NB4 (cell line): ENCODE measurements around the gene TBL1Y.

Experiments
- DNase-seq: peaks from one replicate; pipeline ENCODE4 v3.0.0; 2010; ENCODE audit warnings: low read depth
- H3K4me3 ChIP-seq: one replicate; pipeline ENCODE4 v1.5.1; 2011; ENCODE audit warnings: mild to moderate bottlenecking, low read depth, low read length, moderate library complexity
- MYC ChIP-seq: IDR thresholded peaks from 2 replicates; pipeline ENCODE4 v1.6.1; 2011; ENCODE audit warnings: low read depth, low read length
- POLR2A ChIP-seq: IDR thresholded peaks from 2 replicates; pipeline ENCODE4 v1.6.1; 2011; ENCODE audit warnings: mild to moderate bottlenecking; ENCODE audit not compliant: insufficient read length; ENCODE audit errors: extremely low read depth
- TF ChIP-seq, protein P1 (sequence below): IDR thresholded peaks from 2 replicates; pipeline ENCODE4 v1.6.1; 2011; ENCODE audit warnings: low read depth, low read length
- TF ChIP-seq, protein P2 (sequence below): IDR thresholded peaks from one replicate; pipeline ENCODE4 v1.5.1; 2012; ENCODE audit warnings: low read depth, low read length

The TBL1Y gene

DNA sequence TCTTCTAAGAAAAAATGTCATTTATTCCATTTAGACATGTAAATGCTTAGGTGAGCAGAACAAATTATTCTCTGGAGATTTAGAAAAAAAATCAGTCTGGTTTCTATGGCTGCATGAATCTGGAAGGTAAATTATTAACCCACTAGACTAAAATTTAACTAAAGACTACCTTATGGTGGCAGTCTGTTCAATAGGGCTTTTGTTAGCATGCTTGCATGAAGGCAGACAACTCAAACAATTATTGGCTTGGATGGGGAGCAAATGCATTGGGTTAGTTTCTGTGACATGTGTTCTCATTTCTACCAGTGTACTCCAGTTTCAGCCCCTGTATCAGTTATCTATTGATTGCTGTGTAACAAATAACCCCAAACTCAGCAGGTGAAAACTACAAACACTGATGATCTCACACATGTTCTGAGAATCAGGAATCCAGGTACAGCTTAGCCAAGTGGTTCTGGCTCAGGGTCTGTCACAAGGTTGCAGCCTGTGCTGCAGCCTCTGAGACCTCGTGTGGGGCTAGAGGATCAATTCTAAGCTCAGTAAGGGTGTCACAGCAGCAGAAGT is 87.1 kb downstream of the TBL1Y start:
- TF ChIP-seq MYC (no peak), POLR2A (no peak)
- TF ChIP-seq, protein P1, sequence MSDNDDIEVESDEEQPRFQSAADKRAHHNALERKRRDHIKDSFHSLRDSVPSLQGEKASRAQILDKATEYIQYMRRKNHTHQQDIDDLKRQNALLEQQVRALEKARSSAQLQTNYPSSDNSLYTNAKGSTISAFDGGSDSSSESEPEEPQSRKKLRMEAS: no peak
- TF ChIP-seq, protein P2, sequence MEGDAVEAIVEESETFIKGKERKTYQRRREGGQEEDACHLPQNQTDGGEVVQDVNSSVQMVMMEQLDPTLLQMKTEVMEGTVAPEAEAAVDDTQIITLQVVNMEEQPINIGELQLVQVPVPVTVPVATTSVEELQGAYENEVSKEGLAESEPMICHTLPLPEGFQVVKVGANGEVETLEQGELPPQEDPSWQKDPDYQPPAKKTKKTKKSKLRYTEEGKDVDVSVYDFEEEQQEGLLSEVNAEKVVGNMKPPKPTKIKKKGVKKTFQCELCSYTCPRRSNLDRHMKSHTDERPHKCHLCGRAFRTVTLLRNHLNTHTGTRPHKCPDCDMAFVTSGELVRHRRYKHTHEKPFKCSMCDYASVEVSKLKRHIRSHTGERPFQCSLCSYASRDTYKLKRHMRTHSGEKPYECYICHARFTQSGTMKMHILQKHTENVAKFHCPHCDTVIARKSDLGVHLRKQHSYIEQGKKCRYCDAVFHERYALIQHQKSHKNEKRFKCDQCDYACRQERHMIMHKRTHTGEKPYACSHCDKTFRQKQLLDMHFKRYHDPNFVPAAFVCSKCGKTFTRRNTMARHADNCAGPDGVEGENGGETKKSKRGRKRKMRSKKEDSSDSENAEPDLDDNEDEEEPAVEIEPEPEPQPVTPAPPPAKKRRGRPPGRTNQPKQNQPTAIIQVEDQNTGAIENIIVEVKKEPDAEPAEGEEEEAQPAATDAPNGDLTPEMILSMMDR: no peak
- H3K4me3 ChIP-seq: no peak overlapping the region
- DNase-seq: no peak

DNA sequence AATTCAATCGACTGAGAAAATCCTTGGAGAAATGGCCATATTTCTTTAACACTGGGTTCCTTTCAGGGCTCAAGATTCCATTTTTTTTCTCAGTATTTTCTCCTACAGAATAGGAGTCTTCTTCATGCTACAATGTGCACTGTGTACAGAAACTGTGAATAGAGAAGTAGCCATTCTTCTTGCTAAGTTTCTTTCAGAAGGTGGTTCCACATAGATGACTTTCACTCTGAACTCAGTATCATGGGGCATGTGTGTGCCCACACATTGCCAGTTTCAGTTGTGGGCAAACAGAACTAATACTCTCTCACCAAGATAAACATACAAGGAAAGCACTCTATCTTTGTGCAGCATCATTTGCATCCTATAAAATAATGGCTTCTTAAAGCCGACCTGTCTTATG is 89.4 kb downstream of the TBL1Y start:
- H3K4me3 ChIP-seq: no peak overlapping the region
- TF ChIP-seq, protein P2: no peak
- TF ChIP-seq, protein P1: no peak
- TF ChIP-seq POLR2A (no peak), MYC (no peak)
- DNase-seq: no peak

DNA sequence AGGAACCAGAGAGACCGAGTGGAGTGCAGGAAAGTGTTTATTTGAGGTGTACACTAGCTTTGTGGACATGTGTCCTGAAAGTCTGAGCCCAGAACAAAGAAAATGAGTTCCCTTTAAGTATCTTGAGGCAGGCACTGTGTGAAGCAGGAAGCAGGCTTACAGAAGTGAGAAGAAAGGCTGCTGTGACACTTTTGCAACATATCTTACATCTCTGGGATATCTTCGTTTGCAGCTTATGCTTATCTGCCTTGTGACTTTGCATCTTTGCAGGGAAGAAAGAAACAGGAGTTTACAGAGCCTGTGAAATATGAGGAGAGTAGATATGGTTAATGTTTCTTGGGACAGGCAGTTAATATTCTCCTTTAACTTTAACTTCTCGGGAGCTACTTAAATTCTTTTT is 92.1 kb downstream of the TBL1Y start:
- DNase-seq: no peak
- TF ChIP-seq, protein P2: no peak
- TF ChIP-seq, protein P1: no peak
- no peak for TF ChIP-seq POLR2A
- H3K4me3 ChIP-seq: no peak overlapping the region

DNA sequence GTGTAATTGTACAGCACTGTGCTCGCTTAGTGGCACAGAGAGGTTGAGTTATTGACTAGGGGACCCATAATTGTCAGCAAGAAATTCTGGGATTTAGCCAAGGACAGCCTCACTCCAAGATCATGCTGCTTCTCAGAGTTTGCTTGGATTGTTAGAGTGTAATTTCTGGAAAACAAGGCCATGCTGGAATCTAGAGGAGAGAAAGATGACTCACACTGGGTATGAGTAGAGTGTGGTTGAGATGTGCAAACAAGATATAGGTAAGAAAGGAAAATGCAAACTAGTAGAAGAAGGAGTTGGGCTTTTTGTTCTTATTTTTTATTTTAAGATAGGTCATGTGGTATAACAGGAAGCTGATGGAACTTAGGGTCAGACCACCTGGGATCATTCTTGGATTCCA is 97.4 kb downstream of the TBL1Y start:
- TF ChIP-seq, protein P2: no peak
- DNase-seq: no peak
- H3K4me3 ChIP-seq: no peak overlapping the region

DNA sequence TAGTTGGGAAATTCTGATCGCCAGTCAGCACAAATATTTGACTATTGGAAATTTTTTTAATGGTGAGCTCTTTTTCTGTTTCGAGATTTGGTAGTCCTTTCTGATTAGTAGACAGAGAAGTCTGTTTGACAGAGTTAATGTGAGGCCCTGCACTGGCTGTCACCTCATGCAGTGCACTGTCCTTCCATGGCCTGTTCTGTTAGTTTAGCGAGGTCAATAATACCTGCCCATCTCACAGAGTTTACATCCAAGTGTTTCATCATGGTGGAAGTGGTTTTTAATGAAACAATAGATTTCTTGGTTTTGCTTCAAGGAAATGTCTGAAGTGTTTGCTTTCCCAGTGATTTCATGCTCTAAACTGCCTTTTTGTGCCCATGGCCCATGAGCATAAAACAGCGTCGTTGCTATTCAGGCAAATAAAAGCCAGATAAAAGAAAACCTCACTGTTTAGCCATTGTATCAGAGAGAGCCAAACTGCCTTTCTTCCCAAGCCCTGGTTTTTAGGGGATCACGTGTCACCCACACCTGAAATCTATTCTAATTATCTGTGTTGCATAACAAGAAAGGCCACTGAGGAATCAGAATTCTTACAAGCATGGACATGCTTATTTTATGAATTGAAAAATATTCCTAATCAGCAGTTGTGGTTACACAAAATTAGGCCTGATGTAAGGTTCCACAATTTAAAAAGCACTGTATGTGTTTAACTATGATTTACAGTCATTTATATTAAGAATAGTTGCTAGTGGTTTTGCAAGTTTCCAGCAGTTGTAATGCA is 98.3 kb downstream of the TBL1Y start:
- TF ChIP-seq, protein P2: no peak
- TF ChIP-seq MYC (no peak), POLR2A (no peak)
- TF ChIP-seq, protein P1: no peak
- H3K4me3 ChIP-seq: no peak overlapping the region

More for the DNA sequence above, 98.3 kb downstream of the TBL1Y start:
- no peak for DNase-seq
